GM12878 (cell line): ENCODE measurements around the gene PAN3. TPM values are rescaled to one million over a fixed set of nuclear protein-coding genes. Genes with fewer than 3 reads are reported as not detected.

Experiments
- ATAC-seq: fragments of 200-7000 bp; cut with Tn5 transposase; 3 replicates; pipeline ENCODE4 v1.9.1; 2020; ENCODE audit warnings: mild to moderate bottlenecking, moderate library complexity
- BruUV-seq: library from RNA; stranded (reverse); fragments of 400-500 nt; replicated peaks from 2 replicates; lab custom pipeline; 2021; lab: Mats Ljungman, UMichigan
- CTCF ChIA-PET: fragments of 300-600 bp; sonication (Branson Sonifier 250); formaldehyde crosslinking; extraction: SDS; loops from one replicate; lab custom pipeline; 2021; ENCODE audit warnings: inconsistent platforms; lab: Yijun Ruan, JAX
- POLR2A ChIA-PET: fragments of 350-600 bp; formaldehyde crosslinking; extraction: SDS; loops from one replicate; lab custom pipeline; 2021; ENCODE audit warnings: inconsistent platforms; lab: Charles Lee
- RAD21 ChIA-PET: fragments of 300-600 bp; sonication (Branson Sonifier 250); formaldehyde crosslinking; loops from one replicate; lab custom pipeline; 2023; ENCODE audit warnings: antibody characterized with exemption; ENCODE audit not compliant: unreplicated experiment; lab: Charles Lee
- SMC1A ChIA-PET: fragments of 300-600 bp; sonication (Branson Sonifier 250); formaldehyde crosslinking; loops from one replicate; lab custom pipeline; 2023; ENCODE audit not compliant: unreplicated experiment, uncharacterized antibody; lab: Charles Lee
- DNase-seq: peaks from one replicate; pipeline ENCODE4 v3.0.0-alpha.2; 2011; ENCODE audit warnings: low read depth, low spot score
- FAIRE-seq: peaks from 3 replicates; lab custom pipeline; 2011; peaks lifted over from hg19 to GRCh38; lab: Jason Lieb, UNC
- H2AFZ ChIP-seq: 2 replicates; pipeline ENCODE4 v1.6.0; 2011; ENCODE audit warnings: low read depth, low read length, control low read depth; ENCODE audit not compliant: control insufficient read depth
- H3K27ac ChIP-seq: 2 replicates; pipeline ENCODE4 v1.5.1; 2011; ENCODE audit warnings: control low read depth; ENCODE audit not compliant: control insufficient read depth, insufficient read depth
- H3K27me3 ChIP-seq, 2 experiments: replicated peaks in 1 of 2; 2 replicates each; pipeline versions ENCODE4 v1.6.0 to v1.6.1; 2011; ENCODE audit warnings: low read length in 1 of 2; ENCODE audit not compliant: control insufficient read depth in 2 of 2, insufficient read depth in 2 of 2
- H3K36me3 ChIP-seq, 2 experiments: 2 replicates each; pipeline ENCODE4 v1.5.1; 2011; ENCODE audit warnings: low read length in 1 of 2; ENCODE audit not compliant: control insufficient read depth in 2 of 2, insufficient read depth in 2 of 2
- H3K4me1 ChIP-seq: 2 replicates; pipeline ENCODE4 v1.6.1; 2011; ENCODE audit warnings: mild to moderate bottlenecking, low read length, moderate library complexity, mixed read lengths; ENCODE audit not compliant: control insufficient read depth, insufficient read depth
- H3K4me2 ChIP-seq: 2 replicates; pipeline ENCODE4 v1.6.0; 2011; ENCODE audit warnings: control low read depth; ENCODE audit not compliant: control insufficient read depth, insufficient read depth
- H3K4me3 ChIP-seq: fragments of 200-600 bp; sonication (generic); 2 replicates; pipeline ENCODE4 v1.5.1; 2016
- H3K79me2 ChIP-seq: 2 replicates; pipeline ENCODE4 v1.6.0; 2011; ENCODE audit warnings: low read length; ENCODE audit not compliant: control insufficient read depth, insufficient read depth
- H3K9ac ChIP-seq: 2 replicates; pipeline ENCODE4 v1.8.0; 2011; ENCODE audit warnings: low read length, control low read depth, mixed read lengths; ENCODE audit not compliant: control insufficient read depth, insufficient read depth
- H3K9me3 ChIP-seq: replicated peaks from 3 replicates; pipeline ENCODE4 v1.5.1; 2011; ENCODE audit warnings: mild to moderate bottlenecking, low read length; ENCODE audit not compliant: control insufficient read depth, insufficient read depth
- H4K20me1 ChIP-seq: 2 replicates; pipeline ENCODE4 v1.6.0; 2011; ENCODE audit not compliant: control insufficient read depth, insufficient read depth
- CREB1 ChIP-seq: IDR thresholded peaks from 2 replicates; pipeline ENCODE4 v1.6.1; 2012; ENCODE audit warnings: low read depth, mild to moderate bottlenecking, inconsistent platforms
- E2F8 ChIP-seq: fragments of 450-650 bp; IDR thresholded peaks from 2 replicates; pipeline ENCODE4 v1.6.1; 2018; ENCODE audit warnings: mild to moderate bottlenecking, low read depth, moderate library complexity; ENCODE audit not compliant: partially characterized antibody
- ETV6 ChIP-seq, 2 experiments: fragments of 450-650 bp in 1 of 2; IDR thresholded peaks in 1 of 2; conservative IDR thresholded peaks in 1 of 2; 2 replicates each; pipeline ENCODE4 v1.6.1; 2014; ENCODE audit warnings: antibody characterized with exemption in 1 of 2, borderline replicate concordance in 1 of 2, low read depth in 1 of 2, mild to moderate bottlenecking in 1 of 2, moderate library complexity in 1 of 2
- FOXM1 ChIP-seq: IDR thresholded peaks from 2 replicates; pipeline ENCODE4 v1.6.1; 2012; ENCODE audit warnings: low read depth, mild to moderate bottlenecking, inconsistent platforms, low read length, moderate library complexity
- IRF3 ChIP-seq: fragments of 450-650 bp; IDR thresholded peaks from 2 replicates; pipeline ENCODE4 v1.6.1; 2014; ENCODE audit warnings: mild to moderate bottlenecking
- IRF4 ChIP-seq: IDR thresholded peaks from 2 replicates; pipeline ENCODE4 v1.6.1; 2011; ENCODE audit warnings: low read depth, low read length
- KAT2A ChIP-seq: conservative IDR thresholded peaks from 2 replicates; pipeline ENCODE4 v1.6.1; 2011; ENCODE audit warnings: low read depth, low read length; ENCODE audit not compliant: control insufficient read depth
- MXI1 ChIP-seq: fragments of 150-350 bp; IDR thresholded peaks from 2 replicates; pipeline ENCODE4 v1.6.1; 2011; ENCODE audit warnings: low read depth, mild to moderate bottlenecking, inconsistent platforms, low read length, improper control_type of control experiment
- PKNOX1 ChIP-seq: fragments of 450-650 bp; IDR thresholded peaks from 2 replicates; pipeline ENCODE4 v1.6.1; 2016; ENCODE audit warnings: mild to moderate bottlenecking
- RFX5 ChIP-seq: IDR thresholded peaks from 2 replicates; pipeline ENCODE4 v1.6.1; 2011; ENCODE audit warnings: low read depth, low read length, improper control_type of control experiment
- SMAD1 ChIP-seq: fragments of 450-650 bp; IDR thresholded peaks from 2 replicates; pipeline ENCODE4 v1.6.1; 2018; ENCODE audit warnings: mild to moderate bottlenecking, low read depth; ENCODE audit not compliant: partially characterized antibody
- SMAD5 ChIP-seq: IDR thresholded peaks from 2 replicates; pipeline ENCODE4 v1.6.1; 2016; ENCODE audit warnings: antibody characterized with exemption, low read depth
- SUZ12 ChIP-seq: fragments of 200-600 bp; sonication (generic); IDR thresholded peaks from one replicate; pipeline ENCODE4 v1.6.1; 2018; ENCODE audit warnings: antibody characterized with exemption, mild to moderate bottlenecking; ENCODE audit not compliant: unreplicated experiment
- YBX1 ChIP-seq: fragments of 450-650 bp; IDR thresholded peaks from 2 replicates; pipeline ENCODE4 v1.6.1; 2016; ENCODE audit warnings: antibody characterized with exemption
- ZNF592 ChIP-seq: fragments of 450-650 bp; IDR thresholded peaks from 2 replicates; pipeline ENCODE4 v1.6.1; 2017; ENCODE audit warnings: mild to moderate bottlenecking, moderate library complexity
- WGBS: methylation state at CpG from one replicate; pipeline ENCODE4 v1.1.6; 2016; ENCODE audit warnings: low lambda C conversion rate; ENCODE audit not compliant: insufficient replicate concordance, insufficient coverage; ENCODE audit errors: missing lambda C conversion rate; 5-methylcytosine and 5-hydroxymethylcytosine counted together
- in situ Hi-C: fragments of 300-500 bp; cut with MboI; formaldehyde crosslinking; loops from 9 replicates; pipeline ENCODE4 v1.14.3; 2018; ENCODE audit warnings: mixed read lengths
- intact Hi-C: fragments of 100-400 bp; cut with micrococcal nuclease; formaldehyde crosslinking; loops from one replicate; pipeline ENCODE4 v1.14.2; 2022; ENCODE audit not compliant: unreplicated experiment
- polyA plus RNA-seq, 11 experiments: library from polyadenylated mRNA; depleted of rRNA in 4 of 11; unstranded in 6 of 11; stranded (reverse) in 5 of 11; fragments of >200 nt; fragmentation: Nextera tagmentation in 4 of 11; fragmentation: Illumina TruSeq in 1 of 11; extraction: Ambion mirVana in 4 of 11; extraction: Trizol in 1 of 11; gene quantifications; 1 replicate in 1 of 11; 2 replicates in 10 of 11; pipeline versions ENCODE4 v1.2.1 to v1.2.3, GENCODE V29; 2011 to 2016; ENCODE audit warnings: inconsistent platforms in 2 of 11, missing spikeins in 2 of 11, low read depth in 1 of 11
- total RNA-seq, 4 experiments: library from RNA; depleted of rRNA in 3 of 4; stranded (reverse); fragments of >200 nt in 3 of 4; fragmentation: Illumina TruSeq in 1 of 4; extraction: Trizol in 1 of 4; gene quantifications; 2 replicates each; pipeline versions ENCODE4 v1.2.1 to v1.2.3, GENCODE V29; 2013 to 2021

Gene PAN3
- total and polyA plus RNA-seq, 10 of the 15 experiments (the other 5 are each of a cell fraction or from before 2014, with no cell fraction given), result 13.0 to 33.3 (median 19.9) TPM

GRCh38 chr13:28250542-28250941 is 112.2 kb downstream of the PAN3 start:
- ChIA-PET CTCF (no interaction called here), SMC1A (interaction anchor here (1.2 kb wide), 1 partner anchor 12 kb away, joined by 5 read pairs; no protein-coding TSS in a partner anchor), RAD21 (no interaction called here), POLR2A (no interaction called here)
- no TSS peak for BruUV-seq
- H3K79me2 ChIP-seq, result no peaks in the 10 kb centered on the region; the same call in 1 of the 2 replicates
- no peak for DNase-seq
- H3K4me2 ChIP-seq, result no peak overlapping the region
- in situ Hi-C loops, result no loop called here
- 83% methylated on average over 10 of the region's 10 CpGs for WGBS
- TF ChIP-seq ETV6 (conservative IDR thresholded peaks at IDR 0.05 in 1 of 2, IDR thresholded peaks at IDR 0.05 in 1 of 2; ENCODE audit: borderline replicate concordance in 1 of 2, low read depth in 1 of 2), result no peak
- no peak for TF ChIP-seq FOXM1
- no peak for TF ChIP-seq IRF3
- TF ChIP-seq CREB1, result no peak
- no peak for TF ChIP-seq MXI1
- no peak for TF ChIP-seq IRF4
- no peak for TF ChIP-seq RFX5
- TF ChIP-seq E2F8, result no peak
- no peak for TF ChIP-seq KAT2A
- no peak for TF ChIP-seq ZNF592
- TF ChIP-seq YBX1, result no peak
- TF ChIP-seq SMAD1, result no peak
- no peak for TF ChIP-seq SUZ12
- no peak for TF ChIP-seq SMAD5
- no peak for TF ChIP-seq PKNOX1
- no peaks in the 10 kb centered on the region; a peak in 1 of 4 replicates for H3K36me3 ChIP-seq
- intact Hi-C loops, result no loop called here
- H2AFZ ChIP-seq, result no peak overlapping the region
- H3K9ac ChIP-seq, result no peak overlapping the region
- H4K20me1 ChIP-seq, result no peaks in the 10 kb centered on the region
- H3K27ac ChIP-seq, result no peak overlapping the region
- H3K27me3 ChIP-seq, result no peaks in the 10 kb centered on the region
- peaks cover 2% of the 10 kb centered on the region for H3K9me3 ChIP-seq
- no peak for FAIRE-seq
- no peak for ATAC-seq
- H3K4me1 ChIP-seq, result peaks cover 20% of the 10 kb centered on the region
- H3K4me3 ChIP-seq, result no peak overlapping the region
